Non-pigmented ciliary epithelial cell (primary cell): ENCODE data around the gene FBXO10.

Experiments used
- DNase-seq: peaks from one replicate; pipeline ENCODE4 v3.0.0-alpha.2; 2010; ENCODE audit warnings: low read depth

Gene FBXO10

GRCh38 chr9:37593883-37594448 is 17.8 kb upstream of the FBXO10 start:
- no peak for DNase-seq

DNA sequence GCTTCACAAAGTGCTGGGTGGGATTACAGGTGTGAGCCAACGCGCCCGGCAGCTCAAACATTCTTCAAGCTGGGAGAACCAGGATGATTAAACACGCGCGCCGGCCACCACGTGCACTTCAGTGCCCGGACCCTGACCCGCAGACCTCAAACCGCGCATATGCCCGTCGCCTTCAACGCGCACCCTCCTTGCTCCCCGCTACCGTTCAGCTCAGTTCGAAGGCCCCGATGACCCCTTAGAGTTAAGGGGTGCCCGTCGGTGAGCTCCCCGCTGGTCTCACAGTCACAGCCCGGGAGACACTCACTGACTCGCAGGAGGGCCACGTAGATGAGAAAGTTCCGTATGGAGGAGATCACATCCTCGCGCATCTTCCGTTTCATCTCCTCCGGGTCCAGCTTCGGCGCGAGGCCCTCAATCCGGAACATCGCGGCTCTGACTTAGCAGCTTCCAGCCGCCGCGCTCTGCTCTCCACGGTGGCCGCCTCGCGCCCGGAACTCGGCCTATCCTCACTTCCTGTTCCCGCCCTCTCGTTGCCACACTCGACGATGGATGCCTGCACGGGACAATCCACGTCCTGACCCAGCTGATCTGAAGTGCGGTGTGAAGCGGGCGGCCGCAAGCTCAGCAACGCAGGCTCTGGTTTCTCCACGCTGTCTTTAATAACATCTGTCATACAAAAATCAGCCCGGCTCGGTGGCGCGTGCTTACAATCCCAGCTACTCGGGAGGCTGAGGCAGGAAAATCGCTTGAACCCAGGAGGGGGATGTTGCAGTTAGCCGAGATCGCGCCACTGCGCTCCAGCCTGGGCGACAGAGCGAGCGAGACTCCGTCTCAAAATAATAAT is 16.1 kb upstream of the FBXO10 start, which contains the start of gene TOMM5:
TOMM5 (minus strand) TSS at position 490 of the 844 bp plus-strand sequence; CDS start at position 425, 65 bp downstream.
- peak; percentile 69 for DNase-seq

DNA sequence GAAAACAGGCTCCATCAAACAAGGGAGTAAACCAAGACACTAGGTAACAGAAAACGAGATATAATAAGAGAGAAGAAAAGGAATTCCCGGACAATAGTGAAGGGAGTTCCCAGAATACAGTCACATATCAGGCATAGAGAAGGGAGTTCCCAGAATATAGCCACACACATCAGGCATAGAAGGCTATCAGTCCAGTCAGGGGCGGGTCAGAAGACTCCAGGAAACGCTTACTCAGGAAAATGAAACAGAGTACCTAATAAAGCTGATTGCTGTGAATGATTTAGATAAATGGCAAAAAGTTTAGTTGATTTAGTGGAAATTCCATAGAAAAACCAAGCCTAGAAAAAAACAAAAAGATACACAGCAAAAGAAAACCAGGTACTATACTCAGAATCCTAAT is 11.3 kb upstream of the FBXO10 start:
- DNase-seq: no peak

GRCh38 chr9:37583522-37584121 is 7.4 kb upstream of the FBXO10 start:
- no peak for DNase-seq

GRCh38 chr9:37582548-37583157 is 6.5 kb upstream of the FBXO10 start:
- DNase-seq: peak; percentile 49

GRCh38 chr9:37575511-37575914 is 667 bp downstream of the FBXO10 start:
- no peak for DNase-seq

GRCh38 chr9:37575001-37575400 is 1.2 kb downstream of the FBXO10 start:
- no peak for DNase-seq

- no peak for DNase-seq
Measured at GRCh38 chr9:37574241-37574721, 1.9 kb downstream of the FBXO10 start.

DNA sequence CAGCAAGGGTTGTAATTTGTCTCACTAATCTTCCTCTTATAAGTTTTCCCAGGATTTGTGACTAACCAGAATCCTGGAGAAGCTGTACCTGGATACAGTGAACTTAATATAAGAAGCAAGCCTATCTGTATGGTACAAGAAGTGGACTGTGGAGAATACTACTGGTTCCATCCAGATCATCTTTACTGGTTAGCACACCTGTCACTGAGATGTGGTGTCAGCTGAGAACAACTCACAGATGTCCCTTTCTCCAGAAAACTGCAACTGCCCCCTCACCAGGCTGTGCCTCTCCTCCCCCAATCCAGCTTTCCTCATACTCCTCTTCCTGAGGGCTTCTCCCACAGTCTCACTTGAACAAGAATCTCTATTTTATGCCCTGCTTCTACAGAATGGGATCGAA is 4.9 kb downstream of the FBXO10 start:
- no peak for DNase-seq

GRCh38 chr9:37566716-37567115 is 9.5 kb downstream of the FBXO10 start:
- DNase-seq: no peak

GRCh38 chr9:37565661-37566618 is 10.2 kb downstream of the FBXO10 start:
- no peak for DNase-seq

GRCh38 chr9:37564916-37565315 is 11.3 kb downstream of the FBXO10 start:
- no peak for DNase-seq

- no peak for DNase-seq
Measured at GRCh38 chr9:37563806-37564513, 12.2 kb downstream of the FBXO10 start.

- DNase-seq: no peak
Measured at GRCh38 chr9:37562826-37563225, 13.4 kb downstream of the FBXO10 start.

DNA sequence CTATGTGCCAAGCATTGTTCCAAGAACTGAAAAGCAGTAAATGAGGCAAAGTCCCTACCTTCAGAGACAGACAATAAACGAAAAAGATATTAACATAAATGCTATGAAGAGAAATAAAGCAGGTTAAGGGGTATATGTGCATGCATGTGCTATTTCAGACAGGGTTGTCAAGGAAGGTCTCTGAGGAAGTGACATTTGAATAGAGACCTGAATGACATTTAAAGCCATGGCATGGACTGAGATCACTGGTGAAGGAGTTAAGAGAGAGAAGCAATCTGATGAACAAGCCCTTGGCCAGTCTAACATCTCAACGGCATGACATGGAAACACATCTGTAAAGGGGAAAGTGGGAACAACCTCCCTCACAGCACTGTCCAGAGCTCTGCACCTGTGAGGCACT is 14.5 kb downstream of the FBXO10 start:
- no peak for DNase-seq

DNA sequence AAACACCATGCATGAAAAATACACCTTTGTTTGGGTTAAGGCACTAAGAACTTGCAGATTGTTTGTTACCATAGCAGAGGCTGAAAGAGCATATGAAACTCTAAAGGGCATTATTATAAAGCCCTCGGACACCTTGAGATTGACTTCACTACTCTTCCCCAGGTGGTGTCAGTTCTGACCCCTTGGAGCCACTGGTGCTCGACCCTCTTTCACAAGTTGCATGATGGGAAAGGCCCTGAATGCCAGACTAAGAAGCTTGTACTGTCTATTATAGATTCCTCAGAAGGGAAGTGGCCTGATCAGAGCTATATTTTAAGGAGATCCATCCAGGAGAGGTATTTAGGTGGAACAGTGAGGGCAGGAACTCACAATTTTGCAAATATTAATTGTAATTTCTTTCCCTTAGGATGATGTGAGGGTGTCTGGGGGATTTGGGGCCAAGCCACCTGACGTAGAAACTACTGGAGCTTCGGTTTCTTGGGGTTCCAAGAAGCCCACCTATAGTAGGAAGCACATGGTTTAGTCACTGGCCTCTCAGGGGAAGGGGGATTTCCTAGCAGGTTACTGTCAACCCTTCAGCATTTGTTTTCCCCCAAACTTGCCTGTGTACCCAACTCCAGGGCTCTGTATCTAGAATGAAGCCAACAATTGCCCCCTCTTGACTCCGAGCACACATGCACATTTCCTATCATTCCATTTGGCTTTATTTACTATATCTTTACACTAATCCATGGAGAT is 16.2 kb downstream of the FBXO10 start:
- DNase-seq: no peak

DNA sequence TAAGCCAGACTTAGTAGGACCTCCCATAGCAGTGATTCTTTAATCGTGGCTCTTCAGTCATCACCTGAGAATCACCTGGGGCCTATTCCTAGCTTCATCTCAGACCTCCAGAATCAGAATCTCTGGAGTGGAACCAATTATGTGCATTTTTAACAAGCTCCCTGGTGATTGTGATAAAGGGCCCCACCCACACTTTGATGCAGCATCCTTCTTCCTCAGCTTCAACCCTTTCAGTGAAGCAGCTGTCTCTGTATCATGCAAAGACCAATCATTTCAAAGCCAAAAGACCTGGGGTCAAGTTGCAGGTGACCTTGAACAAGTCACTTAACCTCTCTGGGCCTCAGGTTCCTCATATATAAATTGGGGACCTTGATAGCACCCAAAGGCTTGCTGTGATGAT is 17.1 kb downstream of the FBXO10 start:
- DNase-seq: no peak

GRCh38 chr9:37555786-37556185 is 20.4 kb downstream of the FBXO10 start:
- peak; percentile 67 for DNase-seq

- DNase-seq: no peak
Measured at GRCh38 chr9:37554318-37554717, 21.9 kb downstream of the FBXO10 start.

- no peak for DNase-seq
Measured at GRCh38 chr9:37551888-37552287, 24.3 kb downstream of the FBXO10 start.
